Gastroesophageal sphincter (tissue), 4 donors: ENCODE measurements around the gene CAPZB. TPM values are rescaled to one million over a fixed set of nuclear protein-coding genes. Genes with fewer than 3 reads are reported as not detected.

ENCODE experiments used
- ATAC-seq: fragments of 150-250 bp; one replicate; pipeline ENCODE4 v1.9.1; 2016; ENCODE audit warnings: mild to moderate bottlenecking, moderate library complexity
- H3K27ac ChIP-seq, 4 donors: fragments of 200-600 bp; sonication (generic) in 3 of 4; 1 replicate in 3 of 4; 2 replicates in 1 of 4; pipeline ENCODE4 v1.5.1; 2016 to 2019
- H3K27me3 ChIP-seq: fragments of 200-600 bp; sonication (generic); one replicate; pipeline ENCODE4 v1.5.1; 2019
- H3K36me3 ChIP-seq, 2 donors: fragments of 200-600 bp; sonication (generic); one replicate each; pipeline ENCODE4 v1.5.1; 2019; ENCODE audit warnings: control low read depth in 1 of 2
- H3K4me1 ChIP-seq, 3 donors: fragments of 200-600 bp; sonication (generic); 1 replicate in 2 of 3; 2 replicates in 1 of 3; pipeline ENCODE4 v1.5.1; 2016 to 2019; ENCODE audit warnings: control low read depth in 2 of 3
- H3K4me3 ChIP-seq, 2 donors: fragments of 200-600 bp; sonication (generic); one replicate each; pipeline ENCODE4 v1.5.1; 2019; ENCODE audit warnings: mild to moderate bottlenecking in 1 of 2, moderate library complexity in 1 of 2
- H3K9me3 ChIP-seq, 3 donors: fragments of 200-600 bp; sonication (generic); one replicate each; pipeline ENCODE4 v1.5.1; 2017 to 2019; ENCODE audit warnings: control low read depth in 2 of 3
- EP300 ChIP-seq: sonication (generic); formaldehyde crosslinking; IDR thresholded peaks from one replicate; pipeline ENCODE4 v1.6.1; 2017; ENCODE audit warnings: antibody characterized with exemption, mild to moderate bottlenecking
- POLR2A ChIP-seq, 2 donors: fragments of 450-650 bp; IDR thresholded peaks; one replicate each; pipeline ENCODE4 v1.6.1; 2017; ENCODE audit warnings: antibody characterized with exemption in 2 of 2, mild to moderate bottlenecking in 2 of 2, moderate library complexity in 1 of 2
- POLR2AphosphoS5 ChIP-seq: sonication (generic); formaldehyde crosslinking; IDR thresholded peaks from one replicate; pipeline ENCODE4 v1.6.1; 2017; ENCODE audit warnings: antibody characterized with exemption
- WGBS, 2 donors: methylation state at CpG; one replicate each; pipeline ENCODE4 v1.1.5; 2018; ENCODE audit warnings: low coverage in 1 of 2; 5-methylcytosine and 5-hydroxymethylcytosine counted together
- total RNA-seq, 4 donors: library from RNA; depleted of rRNA; stranded (reverse); fragments of >200 nt; gene quantifications; one replicate each; pipeline ENCODE4 v1.1.0, GENCODE V29; 2016
- TF ChIP-seq, protein P1 (sequence below), 4 experiments: fragments of 200-600 bp in 2 of 4; fragments of 450-650 bp in 2 of 4; sonication (generic) in 1 of 4; IDR thresholded peaks; one replicate each; pipeline ENCODE4 v1.5.1; 2017 to 2019; ENCODE audit warnings: antibody characterized with exemption in 4 of 4, mild to moderate bottlenecking in 2 of 4, moderate library complexity in 2 of 4

The CAPZB gene
- total RNA-seq, 4 donors from 2014 or later: 160 to 288 (median 184) TPM

DNA sequence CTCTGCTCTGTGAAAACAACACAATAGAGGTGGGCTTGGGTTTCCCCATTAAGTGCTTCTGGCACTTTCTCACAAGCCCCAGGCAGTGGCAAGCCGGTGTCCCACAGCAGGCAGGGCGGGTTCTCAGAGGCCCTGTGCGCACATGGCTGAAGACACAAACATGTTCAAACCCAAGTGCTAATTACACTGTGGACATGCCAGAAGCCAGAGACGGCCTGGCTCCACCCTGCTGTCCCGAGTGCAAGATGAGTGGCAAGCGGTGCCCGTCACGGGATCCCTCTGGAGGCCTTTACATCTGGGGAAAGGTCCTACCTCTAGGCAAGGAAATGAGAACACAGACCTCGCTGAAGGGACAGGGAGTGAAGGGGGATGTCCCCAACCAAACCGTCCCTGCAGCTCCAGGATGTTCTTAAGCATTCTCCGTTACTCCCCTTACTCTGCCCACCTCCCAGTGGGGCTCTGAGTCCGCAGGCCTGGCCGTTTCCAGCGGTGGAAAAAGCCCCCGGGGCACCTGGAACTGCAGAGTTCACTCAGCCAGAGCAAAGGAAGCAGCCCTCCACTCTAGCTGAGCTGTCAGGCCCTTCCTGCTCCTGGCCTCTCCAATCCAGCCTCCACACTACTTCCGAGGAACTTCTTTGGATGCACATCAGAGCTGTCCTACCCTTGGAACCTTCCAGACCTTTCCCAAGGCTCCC, 115.8 kb downstream of the CAPZB start:
- H3K4me3 ChIP-seq: no peak overlapping the region
- peaks cover 0 to 40% of the 10 kb centered on the region in 2 donors for H3K36me3 ChIP-seq
- no peak for TF ChIP-seq POLR2AphosphoS5
- TF ChIP-seq, protein P1, sequence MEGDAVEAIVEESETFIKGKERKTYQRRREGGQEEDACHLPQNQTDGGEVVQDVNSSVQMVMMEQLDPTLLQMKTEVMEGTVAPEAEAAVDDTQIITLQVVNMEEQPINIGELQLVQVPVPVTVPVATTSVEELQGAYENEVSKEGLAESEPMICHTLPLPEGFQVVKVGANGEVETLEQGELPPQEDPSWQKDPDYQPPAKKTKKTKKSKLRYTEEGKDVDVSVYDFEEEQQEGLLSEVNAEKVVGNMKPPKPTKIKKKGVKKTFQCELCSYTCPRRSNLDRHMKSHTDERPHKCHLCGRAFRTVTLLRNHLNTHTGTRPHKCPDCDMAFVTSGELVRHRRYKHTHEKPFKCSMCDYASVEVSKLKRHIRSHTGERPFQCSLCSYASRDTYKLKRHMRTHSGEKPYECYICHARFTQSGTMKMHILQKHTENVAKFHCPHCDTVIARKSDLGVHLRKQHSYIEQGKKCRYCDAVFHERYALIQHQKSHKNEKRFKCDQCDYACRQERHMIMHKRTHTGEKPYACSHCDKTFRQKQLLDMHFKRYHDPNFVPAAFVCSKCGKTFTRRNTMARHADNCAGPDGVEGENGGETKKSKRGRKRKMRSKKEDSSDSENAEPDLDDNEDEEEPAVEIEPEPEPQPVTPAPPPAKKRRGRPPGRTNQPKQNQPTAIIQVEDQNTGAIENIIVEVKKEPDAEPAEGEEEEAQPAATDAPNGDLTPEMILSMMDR (IDR thresholded peaks at IDR 0.05): no peak
- TF ChIP-seq POLR2A (IDR thresholded peaks at IDR 0.05): no peak
- no peak for TF ChIP-seq EP300
- peaks cover 0 to 90% (median 17%) of the 10 kb centered on the region in 3 donors for H3K4me1 ChIP-seq
- H3K27ac ChIP-seq: peak overlapping the region in 3 of 4 donors; percentile 38 to 50 (median 40)
- WGBS, 2 donors: 78% methylated on average over 7 of the region's 16 CpGs; no CpG with 5 or more reads in 1 of the 2 donors
- no peak for ATAC-seq
- H3K9me3 ChIP-seq: no peaks in the 10 kb centered on the region
- H3K27me3 ChIP-seq: no peaks in the 10 kb centered on the region

DNA sequence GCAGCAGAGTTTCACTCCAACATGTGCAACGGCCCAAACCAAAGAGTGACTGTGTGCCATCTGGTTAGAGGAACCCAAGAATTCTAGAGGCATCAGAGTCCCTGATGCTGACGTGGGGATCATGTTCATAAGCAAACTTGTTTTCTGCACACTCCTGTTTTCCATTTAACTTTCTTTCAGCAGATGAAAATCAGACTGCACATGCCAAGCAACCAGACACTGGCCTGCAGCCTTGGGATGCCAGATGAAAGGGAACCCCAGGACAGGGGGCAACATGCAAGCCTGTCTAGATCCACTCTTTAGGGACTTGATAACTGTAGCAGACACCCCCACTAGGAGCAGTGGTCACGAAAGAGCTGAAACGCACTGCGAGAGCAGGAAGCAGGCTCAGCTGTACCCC, 116.4 kb downstream of the CAPZB start:
- ATAC-seq: no peak
- peaks cover 0 to 90% (median 18%) of the 10 kb centered on the region in 3 donors for H3K4me1 ChIP-seq

DNA sequence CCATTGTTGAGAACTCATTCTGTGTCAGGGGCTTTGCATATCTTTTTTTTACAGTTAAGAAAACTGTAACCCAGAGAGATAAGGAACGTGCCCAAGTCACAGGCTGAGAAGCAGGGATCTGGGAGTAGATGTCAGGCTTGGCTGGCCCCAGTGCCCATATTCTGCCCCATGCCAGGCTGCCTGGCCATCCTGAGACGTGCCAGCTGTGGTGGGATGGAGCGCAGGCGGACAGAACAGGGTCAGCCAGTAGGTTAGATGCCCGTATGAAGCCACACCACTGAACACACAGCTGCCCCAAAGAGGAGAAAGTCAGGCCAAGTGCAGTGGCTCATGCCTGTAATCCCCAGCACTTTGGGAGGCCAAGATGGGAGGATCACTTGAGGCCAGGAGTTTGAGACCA, 117.3 kb downstream of the CAPZB start:
- Histone ChIP-seq H3K36me3 (peaks cover 0 to 36% of the 10 kb centered on the region in 2 donors), H3K9me3 (no peaks in the 10 kb centered on the region), H3K4me3 (no peak overlapping the region), H3K27ac (peak overlapping the region in 2 of 4 donors; percentile 11 to 62), H3K4me1 (peaks cover 0 to 90% (median 16%) of the 10 kb centered on the region in 3 donors), H3K27me3 (no peaks in the 10 kb centered on the region)
- no CpG with 5 or more reads among the region's 5 CpGs for WGBS, 2 donors
- TF ChIP-seq POLR2A (IDR thresholded peaks at IDR 0.05) (no peak), POLR2AphosphoS5 (no peak), EP300 (no peak)
- TF ChIP-seq, protein P1 (IDR thresholded peaks at IDR 0.05): no peak
- no peak for ATAC-seq

More for the DNA sequence above, 116.4 kb downstream of the CAPZB start:
- 80 to 86% methylated on average over 1 of the region's 5 CpGs for WGBS, 2 donors
- no peaks in the 10 kb centered on the region for H3K27me3 ChIP-seq
- no peak overlapping the region for H3K4me3 ChIP-seq
- H3K36me3 ChIP-seq: peaks cover 0 to 36% of the 10 kb centered on the region in 2 donors
- TF ChIP-seq EP300: no peak
- no peak for TF ChIP-seq POLR2A (IDR thresholded peaks at IDR 0.05)
- no peak for TF ChIP-seq POLR2AphosphoS5
- TF ChIP-seq, protein P1 (IDR thresholded peaks at IDR 0.05): no peak
- peak overlapping the region in 2 of 4 donors; percentile 38 to 50 for H3K27ac ChIP-seq
- H3K9me3 ChIP-seq: no peaks in the 10 kb centered on the region

DNA sequence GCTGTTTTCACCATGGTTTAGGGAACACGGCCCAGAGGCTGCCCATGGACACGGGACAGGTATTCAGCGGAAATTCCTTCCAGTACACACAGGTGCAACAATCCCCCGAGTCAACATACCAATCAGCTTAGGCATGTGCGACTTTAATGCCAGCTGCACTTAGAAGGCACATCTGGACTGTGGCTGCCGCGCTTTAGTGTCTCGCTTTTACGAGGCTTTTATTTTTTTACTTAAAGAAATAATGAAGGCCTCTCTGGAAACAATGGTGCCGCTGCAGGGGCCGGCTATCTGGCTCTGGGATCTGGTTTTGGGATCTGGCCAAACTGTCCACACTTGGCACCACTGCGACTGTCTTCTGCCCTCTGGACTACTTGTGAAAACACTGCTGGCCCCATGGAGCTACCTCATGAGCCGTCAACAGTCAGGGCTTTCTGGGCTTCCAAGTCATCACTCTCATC, 117.7 kb downstream of the CAPZB start:
- no peaks in the 10 kb centered on the region for H3K9me3 ChIP-seq
- ATAC-seq: no peak
- peaks cover 0 to 40% of the 10 kb centered on the region in 2 donors for H3K36me3 ChIP-seq
- no peak overlapping the region for H3K4me3 ChIP-seq
- 69 to 77% methylated on average over 7 to 10 of the region's 13 CpGs for WGBS, 2 donors
- no peak for TF ChIP-seq EP300
- H3K27me3 ChIP-seq: no peaks in the 10 kb centered on the region
- H3K4me1 ChIP-seq: peaks cover 0 to 90% (median 12%) of the 10 kb centered on the region in 3 donors
- peak overlapping the region in 3 of 4 donors; percentile 3 to 62 (median 11) for H3K27ac ChIP-seq

DNA sequence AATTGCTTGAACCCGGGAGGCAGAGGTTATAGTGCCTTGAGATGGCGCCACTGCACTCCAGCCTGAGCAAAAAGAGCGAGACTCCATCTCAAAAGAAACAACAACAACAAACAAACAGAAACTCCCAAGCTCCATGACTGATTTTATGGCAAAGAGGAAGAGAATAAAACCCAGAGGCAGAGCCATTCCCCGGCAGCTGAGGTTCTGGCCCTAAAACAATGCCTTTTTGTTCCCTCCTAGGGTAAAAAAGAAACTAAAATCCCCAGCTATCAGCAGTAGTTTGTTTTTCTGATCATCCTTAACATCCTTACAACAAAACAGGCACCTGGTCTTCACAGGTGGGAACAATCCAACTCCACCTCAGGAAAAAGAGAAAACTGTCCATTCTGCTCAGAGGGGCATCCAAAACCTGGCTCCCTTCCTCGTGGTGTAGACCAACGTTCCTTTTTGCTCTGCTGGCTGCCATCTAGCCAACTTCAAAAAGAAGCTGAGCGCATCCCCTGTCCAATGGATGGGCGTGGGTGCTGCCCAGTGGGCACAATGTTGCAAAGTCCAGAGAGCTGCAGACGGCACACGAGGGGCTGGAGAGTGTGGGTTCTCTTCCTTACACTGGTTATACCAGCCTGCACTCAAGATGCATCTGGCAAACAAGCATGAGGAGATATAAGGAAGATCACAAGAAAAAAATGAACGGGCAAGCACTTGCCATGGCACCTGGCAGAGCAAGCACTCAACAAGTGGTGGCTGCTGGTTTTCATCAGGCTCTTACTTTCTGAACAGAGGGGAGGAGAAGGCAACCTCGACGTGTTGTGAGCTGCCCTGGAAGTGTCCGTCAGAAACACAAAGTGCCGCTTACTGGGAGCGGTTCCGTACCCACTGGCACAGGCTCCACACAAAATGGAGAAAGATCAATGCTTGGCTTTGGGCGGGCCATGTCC, 118.5 kb downstream of the CAPZB start:
- Histone ChIP-seq H3K27ac (peak overlapping the region in 3 of 4 donors; percentile 49 to 64 (median 62)), H3K4me1 (peaks cover 0 to 91% (median 12%) of the 10 kb centered on the region in 3 donors), H3K36me3 (peaks cover 0 to 35% of the 10 kb centered on the region in 2 donors), H3K4me3 (no peak overlapping the region), H3K27me3 (no peaks in the 10 kb centered on the region), H3K9me3 (no peaks in the 10 kb centered on the region)
- 74 to 83% methylated on average over 4 to 15 of the region's 18 CpGs for WGBS, 2 donors
- no peak for TF ChIP-seq POLR2A (IDR thresholded peaks at IDR 0.05)
- TF ChIP-seq EP300: no peak
- TF ChIP-seq, protein P1 (IDR thresholded peaks at IDR 0.05): no peak
- TF ChIP-seq POLR2AphosphoS5: no peak
- ATAC-seq: no peak
